ENCODE results near the gene DSCAM. TPM values are rescaled to one million over a fixed set of nuclear protein-coding genes. Genes with fewer than 3 reads are reported as not detected.
"Not testable (repeated sequence)": the region's sequence is repeated elsewhere in the genome, so short reads cannot be mapped to it uniquely, and the experiment has no call there.

Gene DSCAM, protein sequence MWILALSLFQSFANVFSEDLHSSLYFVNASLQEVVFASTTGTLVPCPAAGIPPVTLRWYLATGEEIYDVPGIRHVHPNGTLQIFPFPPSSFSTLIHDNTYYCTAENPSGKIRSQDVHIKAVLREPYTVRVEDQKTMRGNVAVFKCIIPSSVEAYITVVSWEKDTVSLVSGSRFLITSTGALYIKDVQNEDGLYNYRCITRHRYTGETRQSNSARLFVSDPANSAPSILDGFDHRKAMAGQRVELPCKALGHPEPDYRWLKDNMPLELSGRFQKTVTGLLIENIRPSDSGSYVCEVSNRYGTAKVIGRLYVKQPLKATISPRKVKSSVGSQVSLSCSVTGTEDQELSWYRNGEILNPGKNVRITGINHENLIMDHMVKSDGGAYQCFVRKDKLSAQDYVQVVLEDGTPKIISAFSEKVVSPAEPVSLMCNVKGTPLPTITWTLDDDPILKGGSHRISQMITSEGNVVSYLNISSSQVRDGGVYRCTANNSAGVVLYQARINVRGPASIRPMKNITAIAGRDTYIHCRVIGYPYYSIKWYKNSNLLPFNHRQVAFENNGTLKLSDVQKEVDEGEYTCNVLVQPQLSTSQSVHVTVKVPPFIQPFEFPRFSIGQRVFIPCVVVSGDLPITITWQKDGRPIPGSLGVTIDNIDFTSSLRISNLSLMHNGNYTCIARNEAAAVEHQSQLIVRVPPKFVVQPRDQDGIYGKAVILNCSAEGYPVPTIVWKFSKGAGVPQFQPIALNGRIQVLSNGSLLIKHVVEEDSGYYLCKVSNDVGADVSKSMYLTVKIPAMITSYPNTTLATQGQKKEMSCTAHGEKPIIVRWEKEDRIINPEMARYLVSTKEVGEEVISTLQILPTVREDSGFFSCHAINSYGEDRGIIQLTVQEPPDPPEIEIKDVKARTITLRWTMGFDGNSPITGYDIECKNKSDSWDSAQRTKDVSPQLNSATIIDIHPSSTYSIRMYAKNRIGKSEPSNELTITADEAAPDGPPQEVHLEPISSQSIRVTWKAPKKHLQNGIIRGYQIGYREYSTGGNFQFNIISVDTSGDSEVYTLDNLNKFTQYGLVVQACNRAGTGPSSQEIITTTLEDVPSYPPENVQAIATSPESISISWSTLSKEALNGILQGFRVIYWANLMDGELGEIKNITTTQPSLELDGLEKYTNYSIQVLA (N-terminal part only)
- polyA plus RNA-seq = under 1 TPM in 3 of 4 donors, not detected in 1; under 0.01 to 0.22 (median 0.13) TPM
- long read RNA-seq, donor 1 = 0 reads
- long read RNA-seq, donor 2 = 0 reads
- long read RNA-seq, donor 3 = 0 reads
- long read RNA-seq, donor 4 = 0 reads
- long read RNA-seq, donor 5 = 0 reads
- long read RNA-seq, donor 6 = 0 reads
- long read RNA-seq, donor 7 = 0 reads
- long read RNA-seq, donor 8 = 0 reads
- long read RNA-seq, donor 9 = 0 reads
- long read RNA-seq, donor 10 = 0 reads

DNA sequence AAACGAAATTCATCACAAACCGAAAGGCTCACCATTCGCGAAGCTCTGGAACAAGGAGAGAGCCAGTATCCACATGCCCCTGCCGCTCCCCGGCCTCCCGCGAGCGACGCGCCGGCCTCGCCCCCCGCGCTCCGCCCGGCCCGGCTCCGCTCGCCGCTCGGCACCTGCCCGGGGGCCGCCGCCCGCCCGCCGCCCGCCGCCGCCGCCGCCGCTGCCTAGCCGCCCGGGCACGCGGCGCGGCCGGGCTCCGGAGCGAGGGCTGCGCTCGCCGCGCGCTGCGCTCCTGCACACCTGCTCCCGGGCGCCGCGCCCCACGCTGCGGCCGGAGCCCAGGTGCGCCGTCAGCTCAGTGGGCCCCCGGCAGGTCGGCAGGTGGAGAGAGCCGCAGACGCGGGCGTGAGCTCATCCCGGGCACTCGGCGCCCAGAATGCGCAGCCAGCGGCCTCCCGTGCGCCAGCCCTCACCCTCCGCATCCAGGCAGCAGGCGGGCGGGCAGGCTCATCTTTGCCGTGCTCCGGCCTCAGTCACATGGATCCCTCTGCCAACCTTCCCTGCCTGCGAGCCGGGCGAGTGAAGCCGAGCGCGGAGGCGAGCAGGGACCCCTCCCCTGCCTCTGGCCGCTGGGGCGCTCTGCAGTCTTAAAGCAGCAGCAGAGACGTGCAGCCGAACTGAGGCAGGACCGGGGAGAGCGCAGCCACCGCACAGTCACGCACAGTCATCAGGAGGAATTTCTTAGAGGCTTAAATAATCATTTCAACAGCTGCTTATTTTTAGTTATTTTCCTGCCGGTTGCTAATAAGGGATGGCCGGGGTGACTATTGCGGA lies at the start of gene DSCAM:
Gene DSCAM (minus strand): TSS at position 572 of the 825 bp plus-strand sequence. CDS start 497 bp downstream, at position 75.
- WGBS, 3 donors = 4 to 7% (median 6%) methylated on average over 44 to 94 of the region's 94 CpGs
- H3K27ac ChIP-seq (ENCODE audit: low read depth in 1 of 3, low read length in 2 of 3) = peak within 1 kb of the TSS in 1 of 3 donors; percentile 33
- H3K4me3 ChIP-seq (ENCODE audit: low read depth in 1 of 3, low read length in 3 of 3) = peak within 1 kb of the TSS in 1 of 3 donors; percentile 15
- FAIRE-seq (no peak), DNase-seq (peak in 1 of 2 donors; percentile 12)
- H3K4me1 ChIP-seq (ENCODE audit: control insufficient read depth in 3 of 3, insufficient read depth in 2 of 3, low read depth in 1 of 3, low read length in 2 of 3) = no peaks in the 10 kb centered on the region
- peaks cover 6 to 18% (median 10%) of the 10 kb centered on the region in 3 donors for H3K27me3 ChIP-seq (ENCODE audit: control insufficient read depth in 3 of 3, insufficient read depth in 3 of 3, low read length in 3 of 3)
- no peaks in the 10 kb centered on the region for H3K36me3 ChIP-seq (ENCODE audit: control insufficient read depth in 3 of 3, insufficient read depth in 2 of 3, low read depth in 1 of 3, low read length in 3 of 3)
- H3K9me3 ChIP-seq (ENCODE audit: control insufficient read depth in 2 of 2, insufficient read depth in 1 of 2, low read depth in 1 of 2, low read length in 1 of 2) = no peaks in the 10 kb centered on the region

DNA sequence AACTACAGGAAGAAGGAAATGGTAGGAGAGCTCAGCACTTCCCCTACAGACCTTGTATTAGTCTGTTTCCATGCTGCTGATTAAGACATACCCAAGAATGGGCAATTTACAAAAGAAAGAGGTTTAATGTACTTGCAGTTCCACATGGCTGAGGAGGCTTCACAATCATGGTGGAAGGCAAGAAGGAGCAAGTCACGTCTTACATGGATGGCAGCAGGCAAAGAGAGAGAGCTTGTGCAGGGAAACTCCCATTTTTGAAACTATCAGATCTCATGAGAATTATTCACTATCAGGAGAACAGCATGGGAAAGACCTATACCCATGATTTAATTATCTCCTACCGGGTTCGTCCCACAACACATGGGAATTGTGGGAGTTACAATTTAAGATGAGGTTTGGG lies 48.7 kb upstream of the DSCAM start:
- H3K27me3 ChIP-seq (ENCODE audit: control insufficient read depth in 3 of 3, insufficient read depth in 3 of 3, low read length in 3 of 3); H3K4me3 ChIP-seq (ENCODE audit: low read depth in 1 of 3, low read length in 3 of 3); H3K9me3 ChIP-seq (ENCODE audit: control insufficient read depth in 2 of 2, insufficient read depth in 1 of 2, low read depth in 1 of 2, low read length in 1 of 2); H3K36me3 ChIP-seq (ENCODE audit: control insufficient read depth in 3 of 3, insufficient read depth in 2 of 3, low read depth in 1 of 3, low read length in 3 of 3); DNase-seq; FAIRE-seq; H3K27ac ChIP-seq (ENCODE audit: low read depth in 1 of 3, low read length in 2 of 3); H3K4me1 ChIP-seq (ENCODE audit: control insufficient read depth in 3 of 3, insufficient read depth in 2 of 3, low read depth in 1 of 3, low read length in 2 of 3): not testable (repeated sequence)
- WGBS, 3 donors = 81 to 91% (median 88%) methylated on average over 3 of the region's 3 CpGs

DNA sequence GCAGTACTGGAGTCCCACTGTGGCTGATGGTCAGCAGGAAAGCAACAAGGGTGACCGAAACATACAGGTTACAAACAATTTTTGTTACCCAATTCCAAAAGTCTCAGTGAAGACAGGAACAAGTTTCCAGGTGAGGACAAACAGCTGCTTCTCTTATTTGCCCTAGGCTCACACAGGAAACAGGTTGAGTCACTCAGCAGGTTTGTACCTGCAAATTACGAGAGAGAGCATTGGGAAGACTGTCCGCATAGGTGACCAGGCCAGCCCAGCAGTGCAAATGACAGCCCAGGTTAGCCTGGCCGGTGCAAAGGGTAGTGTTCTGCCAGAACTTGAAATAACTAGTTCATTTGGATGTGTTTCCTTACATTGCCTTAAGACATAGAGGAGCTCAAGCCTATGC lies 40.0 kb upstream of the DSCAM start:
- H3K27me3 ChIP-seq (ENCODE audit: control insufficient read depth in 3 of 3, insufficient read depth in 3 of 3, low read length in 3 of 3) = peaks cover 0 to 3% (median 0%) of the 10 kb centered on the region in 3 donors

DNA sequence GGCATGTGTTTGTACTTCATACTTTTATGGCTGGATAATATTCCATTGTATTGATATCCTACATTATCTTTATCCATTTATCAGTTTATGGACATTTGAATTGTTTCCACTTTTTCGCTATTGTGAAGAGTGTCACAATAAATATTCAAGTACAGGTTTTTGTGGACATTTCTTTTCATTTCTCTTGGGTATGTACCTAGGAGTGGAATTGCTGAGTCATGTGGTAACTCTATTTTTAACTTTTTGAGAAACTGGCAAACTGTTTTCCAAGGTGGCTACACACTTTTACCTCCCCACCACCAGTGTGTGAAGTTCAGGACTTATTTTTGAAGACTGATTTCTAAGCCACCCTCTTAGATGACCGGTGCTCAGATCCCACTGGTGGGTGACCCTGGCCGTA lies 39.0 kb upstream of the DSCAM start:
- Histone ChIP-seq H3K4me3 (ENCODE audit: low read depth in 1 of 3, low read length in 3 of 3) (no peak overlapping the region), H3K27ac (ENCODE audit: low read depth in 1 of 3, low read length in 2 of 3) (no peak overlapping the region), H3K36me3 (ENCODE audit: control insufficient read depth in 3 of 3, insufficient read depth in 2 of 3, low read depth in 1 of 3, low read length in 3 of 3) (no peaks in the 10 kb centered on the region), H3K4me1 (ENCODE audit: control insufficient read depth in 3 of 3, insufficient read depth in 2 of 3, low read depth in 1 of 3, low read length in 2 of 3) (no peaks in the 10 kb centered on the region), H3K9me3 (ENCODE audit: control insufficient read depth in 2 of 2, insufficient read depth in 1 of 2, low read depth in 1 of 2, low read length in 1 of 2) (no peaks in the 10 kb centered on the region), H3K27me3 (ENCODE audit: control insufficient read depth in 3 of 3, insufficient read depth in 3 of 3, low read length in 3 of 3) (peaks cover 0 to 3% (median 0%) of the 10 kb centered on the region in 3 donors)
- WGBS, 3 donors = 79 to 88% (median 82%) methylated on average over 3 of the region's 3 CpGs
- DNase-seq (no peak), FAIRE-seq (no peak)

More for the DNA sequence above, 40.0 kb upstream of the DSCAM start:
- Histone ChIP-seq H3K27ac (ENCODE audit: low read depth in 1 of 3, low read length in 2 of 3) (no peak overlapping the region), H3K36me3 (ENCODE audit: control insufficient read depth in 3 of 3, insufficient read depth in 2 of 3, low read depth in 1 of 3, low read length in 3 of 3) (no peaks in the 10 kb centered on the region), H3K4me3 (ENCODE audit: low read depth in 1 of 3, low read length in 3 of 3) (no peak overlapping the region), H3K4me1 (ENCODE audit: control insufficient read depth in 3 of 3, insufficient read depth in 2 of 3, low read depth in 1 of 3, low read length in 2 of 3) (no peaks in the 10 kb centered on the region), H3K9me3 (ENCODE audit: control insufficient read depth in 2 of 2, insufficient read depth in 1 of 2, low read depth in 1 of 2, low read length in 1 of 2) (no peaks in the 10 kb centered on the region)
- DNase-seq (no peak), FAIRE-seq (no peak)
- WGBS, 3 donors = 73 to 84% (median 77%) methylated on average over 4 of the region's 4 CpGs

DNA sequence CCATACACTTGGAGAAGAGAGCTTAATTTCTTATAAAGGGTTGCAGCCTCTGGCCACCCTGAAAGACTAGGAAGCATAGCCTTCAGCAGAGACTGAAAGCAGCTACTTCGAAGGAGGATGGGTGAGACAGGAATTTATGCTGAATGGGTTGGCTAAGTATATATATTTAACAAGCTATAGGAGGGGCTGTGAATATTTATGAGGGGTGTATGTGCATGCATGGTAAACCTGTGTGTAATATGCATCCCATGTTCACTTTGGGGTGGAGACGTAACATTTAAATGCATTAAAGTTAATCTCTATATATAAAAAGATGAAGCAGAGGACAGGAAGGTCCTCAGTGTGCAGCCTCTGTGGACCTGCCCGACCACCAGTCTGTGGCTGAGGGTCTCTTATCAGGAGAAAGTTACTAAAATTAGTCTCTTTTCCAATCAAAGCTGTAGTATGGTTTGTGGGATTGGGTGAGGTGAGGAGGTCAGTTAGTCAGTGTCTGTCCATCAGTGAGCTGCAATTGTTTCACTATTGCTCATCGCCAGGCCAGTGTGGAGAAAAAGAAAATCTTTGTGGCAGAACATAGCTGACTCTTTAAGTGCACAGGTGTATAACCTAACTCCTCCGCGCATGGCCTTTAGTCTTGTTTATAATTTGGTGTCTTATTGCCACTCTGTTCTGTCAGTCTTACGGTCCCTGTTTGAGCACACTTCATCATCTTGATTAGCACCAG lies 35.4 kb upstream of the DSCAM start:
- Histone ChIP-seq H3K4me3 (ENCODE audit: low read depth in 1 of 3, low read length in 3 of 3) (no peak overlapping the region), H3K36me3 (ENCODE audit: control insufficient read depth in 3 of 3, insufficient read depth in 2 of 3, low read depth in 1 of 3, low read length in 3 of 3) (no peaks in the 10 kb centered on the region), H3K27me3 (ENCODE audit: control insufficient read depth in 3 of 3, insufficient read depth in 3 of 3, low read length in 3 of 3) (no peaks in the 10 kb centered on the region), H3K4me1 (ENCODE audit: control insufficient read depth in 3 of 3, insufficient read depth in 2 of 3, low read depth in 1 of 3, low read length in 2 of 3) (no peaks in the 10 kb centered on the region), H3K27ac (ENCODE audit: low read depth in 1 of 3, low read length in 2 of 3) (no peak overlapping the region), H3K9me3 (ENCODE audit: control insufficient read depth in 2 of 2, insufficient read depth in 1 of 2, low read depth in 1 of 2, low read length in 1 of 2) (no peaks in the 10 kb centered on the region)
- FAIRE-seq (no peak), DNase-seq (no peak)
- 81 to 86% (median 84%) methylated on average over 7 of the region's 7 CpGs for WGBS, 3 donors

DNA sequence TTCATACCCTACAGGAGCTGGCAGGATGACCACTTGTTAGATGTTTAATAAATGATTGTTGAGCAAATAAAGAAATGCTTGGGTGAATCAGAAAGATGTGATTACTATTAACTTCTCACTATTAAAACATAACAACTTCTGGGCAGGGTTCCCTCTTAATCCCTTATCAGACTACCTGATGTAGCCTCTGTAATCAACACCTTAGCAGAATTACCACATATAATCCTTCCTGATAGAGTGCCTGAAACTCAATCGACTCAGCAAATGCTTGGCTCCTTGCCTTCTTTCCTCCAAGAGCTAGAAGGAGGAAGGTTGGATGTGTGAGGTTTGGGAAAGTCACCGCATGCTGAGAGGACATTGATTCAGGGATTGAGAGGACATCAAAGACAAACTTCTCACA lies 34.8 kb upstream of the DSCAM start:
- FAIRE-seq (no peak), DNase-seq (no peak)
- WGBS, 3 donors = 44 to 73% (median 60%) methylated on average over 2 of the region's 2 CpGs
- H3K4me3 ChIP-seq (ENCODE audit: low read depth in 1 of 3, low read length in 3 of 3) = no peak overlapping the region
- no peaks in the 10 kb centered on the region for H3K9me3 ChIP-seq (ENCODE audit: control insufficient read depth in 2 of 2, insufficient read depth in 1 of 2, low read depth in 1 of 2, low read length in 1 of 2)
- no peaks in the 10 kb centered on the region for H3K36me3 ChIP-seq (ENCODE audit: control insufficient read depth in 3 of 3, insufficient read depth in 2 of 3, low read depth in 1 of 3, low read length in 3 of 3)
- no peaks in the 10 kb centered on the region for H3K27me3 ChIP-seq (ENCODE audit: control insufficient read depth in 3 of 3, insufficient read depth in 3 of 3, low read length in 3 of 3)
- no peak overlapping the region for H3K27ac ChIP-seq (ENCODE audit: low read depth in 1 of 3, low read length in 2 of 3)
- H3K4me1 ChIP-seq (ENCODE audit: control insufficient read depth in 3 of 3, insufficient read depth in 2 of 3, low read depth in 1 of 3, low read length in 2 of 3) = no peaks in the 10 kb centered on the region

DNA sequence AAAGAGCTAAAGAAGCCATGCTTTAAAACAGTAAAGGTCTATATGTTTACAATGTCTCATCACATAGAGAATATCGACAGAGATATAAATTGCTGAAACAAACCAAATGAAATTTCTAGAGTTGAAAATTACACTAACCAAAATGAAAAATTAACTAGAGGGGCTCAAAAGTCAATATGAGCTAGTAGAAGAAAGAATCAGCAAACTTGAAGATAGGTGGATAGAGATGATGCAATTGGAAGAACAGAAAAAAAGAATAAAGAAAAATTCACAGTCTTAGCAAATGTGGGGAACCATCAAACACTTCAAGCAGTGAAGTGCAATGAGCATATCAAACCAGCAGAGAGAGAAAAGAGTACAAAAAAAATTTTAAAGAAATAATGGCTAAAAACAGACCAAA lies 24.1 kb upstream of the DSCAM start:
- H3K27me3 ChIP-seq (ENCODE audit: control insufficient read depth in 3 of 3, insufficient read depth in 3 of 3, low read length in 3 of 3) = peaks cover 0 to 3% (median 0%) of the 10 kb centered on the region in 3 donors
- H3K27ac ChIP-seq (ENCODE audit: low read depth in 1 of 3, low read length in 2 of 3) = no peak overlapping the region
- no peak for FAIRE-seq
- no peak for DNase-seq
- no peaks in the 10 kb centered on the region for H3K9me3 ChIP-seq (ENCODE audit: control insufficient read depth in 2 of 2, insufficient read depth in 1 of 2, low read depth in 1 of 2, low read length in 1 of 2)
- H3K4me3 ChIP-seq (ENCODE audit: low read depth in 1 of 3, low read length in 3 of 3) = no peak overlapping the region
- H3K36me3 ChIP-seq (ENCODE audit: control insufficient read depth in 3 of 3, insufficient read depth in 2 of 3, low read depth in 1 of 3, low read length in 3 of 3) = no peaks in the 10 kb centered on the region
- H3K4me1 ChIP-seq (ENCODE audit: control insufficient read depth in 3 of 3, insufficient read depth in 2 of 3, low read depth in 1 of 3, low read length in 2 of 3) = no peaks in the 10 kb centered on the region
- 91 to 98% (median 93%) methylated on average over 1 of the region's 1 CpG for WGBS, 3 donors

Measured in small intestine (tissue), 16 donors.